HS-5 (cell line): ENCODE results near the gene IL17RD.

Experiments
- DNase-seq: peaks from one replicate; pipeline ENCODE4 v3.0.0-alpha.2; 2012; ENCODE audit warnings: low read depth

Gene IL17RD

DNA sequence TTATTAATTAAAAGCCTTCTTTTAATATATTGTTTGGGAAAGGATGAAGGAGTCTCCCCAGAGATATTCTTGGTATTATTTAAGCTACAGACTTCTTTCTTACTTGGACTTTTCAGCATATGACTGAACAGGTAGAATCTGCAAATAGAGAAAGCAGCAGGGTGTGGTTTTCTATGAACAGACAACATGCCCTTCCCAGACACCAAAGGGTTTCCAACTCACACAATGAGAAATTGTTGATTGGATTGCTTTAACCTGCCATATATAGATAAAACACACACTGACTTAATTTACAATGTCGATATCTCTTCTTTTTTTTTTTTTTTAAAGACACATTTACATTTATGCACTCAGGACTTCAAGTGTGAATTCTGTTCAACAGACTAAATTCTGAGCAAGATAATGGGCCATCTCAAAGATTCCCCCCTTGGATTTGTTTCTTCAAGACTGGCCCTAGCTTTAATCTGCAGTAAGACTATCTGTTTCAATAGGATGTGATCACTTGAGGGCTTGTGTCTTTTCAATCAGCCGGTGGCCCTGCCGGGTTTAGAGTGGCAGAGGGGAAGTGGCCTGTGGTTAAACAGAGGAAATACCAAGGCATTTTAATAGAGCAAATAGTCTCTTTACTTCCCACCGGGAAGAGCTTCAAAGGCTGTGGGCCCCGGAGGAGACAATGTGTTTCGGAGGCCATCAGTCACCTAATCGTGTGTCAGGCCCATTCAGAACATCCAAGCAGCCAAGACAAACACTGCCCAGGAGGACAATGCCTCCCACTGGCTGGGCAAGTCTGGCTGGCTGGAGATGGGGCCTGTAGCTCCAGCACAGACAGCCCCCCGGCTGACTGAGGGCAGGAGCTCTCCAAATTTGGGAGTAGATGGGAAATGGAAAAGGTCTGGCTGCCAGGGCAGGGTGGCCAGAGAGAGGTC, 6.1 kb downstream of the IL17RD start:
- DNase-seq = no peak

DNA sequence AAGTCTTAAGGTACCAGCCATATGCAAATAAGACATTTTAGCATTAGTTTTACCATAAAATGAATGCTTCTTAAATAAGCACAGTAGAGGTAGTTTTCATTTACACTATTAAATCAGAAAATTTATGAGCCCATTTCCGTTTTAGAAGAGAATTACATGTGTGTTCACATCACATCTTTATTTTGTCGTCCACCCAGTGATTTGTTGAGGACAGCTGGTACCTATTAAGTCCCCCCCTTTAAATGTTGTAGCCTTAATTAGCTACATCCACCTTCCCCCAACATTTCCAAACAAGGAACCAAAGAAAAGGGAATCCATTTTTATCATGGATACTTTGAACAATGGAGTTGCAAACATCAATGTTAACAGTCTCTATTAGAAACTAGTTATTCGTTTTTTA, 6.8 kb downstream of the IL17RD start:
- DNase-seq = no peak

DNA sequence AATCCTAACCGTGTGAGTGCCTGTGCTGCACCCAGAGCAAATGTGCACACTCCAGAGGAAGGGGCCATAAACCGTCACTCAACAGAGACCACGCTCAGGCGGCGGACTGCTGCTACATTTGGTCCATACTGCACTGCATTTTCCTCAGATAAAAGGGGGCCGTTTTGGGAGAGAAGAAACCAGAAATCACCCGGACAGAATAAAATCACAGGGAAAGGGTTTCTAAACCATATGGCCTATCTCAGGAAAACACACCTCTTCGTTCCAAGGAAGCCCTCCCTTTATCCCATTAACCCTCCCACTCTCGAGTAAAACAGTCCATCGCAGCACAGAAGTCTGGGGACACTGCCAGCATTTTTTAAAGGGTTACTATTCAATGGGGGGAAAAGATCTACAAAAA, 7.6 kb downstream of the IL17RD start:
- no peak for DNase-seq

DNA sequence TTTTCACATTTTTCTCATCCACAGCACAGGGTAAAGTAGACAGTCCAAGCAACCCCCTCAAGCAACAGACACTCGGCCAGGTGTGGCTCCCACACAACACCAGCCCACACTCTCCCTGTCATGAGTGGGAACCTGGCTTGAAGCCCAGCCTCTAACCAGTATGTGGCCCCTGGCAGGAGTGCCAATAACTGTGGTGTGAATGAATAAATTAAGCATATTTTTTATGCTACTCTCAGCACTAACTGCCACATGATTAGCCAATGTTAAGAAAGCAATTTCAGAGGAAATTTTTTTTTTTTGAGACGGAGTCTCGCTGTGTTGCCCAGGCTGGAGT, 9.9 kb downstream of the IL17RD start:
- DNase-seq = no peak

DNA sequence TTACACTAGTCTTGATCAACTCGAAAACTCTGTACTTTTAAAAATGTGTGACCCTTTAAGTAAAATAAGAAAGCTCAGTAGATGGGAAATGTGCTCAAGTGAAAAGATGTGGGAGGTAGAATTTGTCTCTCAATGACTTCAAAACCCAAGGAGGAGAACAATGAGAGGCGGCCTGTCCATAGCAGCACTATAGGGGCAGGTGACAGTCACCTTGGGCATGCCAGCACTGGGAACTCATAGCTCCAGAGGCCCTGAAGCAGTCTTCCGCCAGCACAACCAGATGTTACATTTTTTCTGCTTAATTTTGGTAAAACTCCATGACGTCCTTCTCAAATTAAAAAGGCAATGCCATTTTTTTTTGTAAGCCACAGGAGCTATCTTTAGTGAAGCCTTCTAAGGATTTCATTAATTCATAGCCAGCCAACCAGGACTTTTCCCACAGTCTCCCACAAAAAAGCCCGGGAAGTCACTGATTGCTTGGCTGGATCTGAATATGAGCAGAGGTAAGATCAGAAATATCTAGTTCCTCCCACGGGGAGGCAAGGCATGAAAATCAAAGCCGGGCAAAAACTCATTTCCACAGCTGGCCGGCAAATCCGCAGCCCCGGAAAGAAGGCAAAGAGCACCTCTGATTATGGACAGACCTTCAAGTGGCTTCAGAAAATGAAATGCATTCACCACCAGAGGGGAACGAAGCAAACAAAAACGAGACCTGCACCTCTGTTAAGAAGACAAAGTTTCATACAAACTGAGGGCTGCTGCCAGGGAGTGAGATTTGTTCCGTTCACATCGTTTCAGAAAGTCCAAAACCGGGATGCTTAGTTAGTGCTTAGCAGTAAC, 10.5 kb downstream of the IL17RD start:
- no peak for DNase-seq

DNA sequence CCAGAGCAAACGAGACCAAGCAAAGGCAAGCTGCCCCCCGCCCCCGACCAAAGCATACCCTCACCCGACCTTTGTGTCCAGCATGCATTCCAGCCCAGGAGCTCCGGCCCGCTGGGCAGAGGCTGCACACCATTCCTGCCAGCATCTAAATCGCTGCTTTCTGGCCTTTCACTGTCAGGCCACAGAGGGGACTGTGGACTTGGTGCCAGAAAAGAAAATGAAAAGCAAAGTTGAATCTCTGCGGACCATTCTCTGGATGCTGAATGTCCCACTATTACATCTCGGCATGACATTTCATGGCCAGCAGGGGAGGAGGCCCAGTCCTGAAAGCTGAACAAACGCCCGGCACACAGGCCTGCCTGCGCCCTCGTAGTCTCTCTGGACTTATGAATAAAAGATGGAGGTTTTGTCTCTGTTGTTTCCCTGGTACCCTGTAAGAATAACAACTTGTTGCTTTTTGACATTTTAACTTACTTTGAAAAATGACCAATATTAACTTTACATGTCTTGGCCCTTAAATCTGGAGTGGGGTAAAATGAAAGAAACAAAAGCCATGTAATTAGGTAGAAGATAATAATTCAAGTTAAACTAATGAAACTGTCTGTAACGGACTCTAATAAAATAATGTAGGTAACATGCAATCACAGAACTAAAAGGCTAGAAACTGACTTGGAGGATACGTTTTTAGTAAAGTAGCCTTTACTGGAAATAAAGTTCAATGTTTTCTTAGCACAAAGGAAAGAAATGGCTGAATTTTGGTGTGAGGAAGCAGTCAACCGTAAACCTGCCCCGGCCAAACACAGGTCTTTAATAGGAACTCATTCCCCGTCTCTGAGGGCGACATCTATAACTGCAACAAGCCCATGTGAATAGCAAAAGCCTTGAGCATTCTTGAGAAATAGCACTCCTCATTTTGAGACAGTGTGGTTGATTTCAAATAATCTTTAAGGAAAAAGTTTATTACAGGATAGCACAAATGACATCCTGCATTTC, 12.7 kb downstream of the IL17RD start:
- DNase-seq = no peak

DNA sequence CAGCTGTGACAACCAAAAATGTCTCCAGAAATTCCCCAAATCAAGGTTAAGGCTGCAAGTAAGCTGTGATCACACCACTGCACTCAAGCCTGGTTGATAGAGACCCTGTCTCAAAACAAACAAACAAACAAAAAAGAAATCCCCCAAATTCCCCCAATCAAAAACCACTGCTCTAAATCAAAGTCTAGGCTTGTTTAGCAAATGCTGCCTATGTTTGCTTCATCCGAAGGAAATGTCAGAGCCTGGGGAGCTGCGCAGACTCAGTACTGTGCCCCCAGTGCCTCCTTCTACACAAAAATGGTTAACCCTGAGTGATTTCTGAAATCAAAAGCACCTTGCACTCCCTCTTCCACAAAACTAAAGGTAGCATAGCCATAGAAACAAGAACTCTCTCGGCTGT, 13.4 kb downstream of the IL17RD start:
- no peak for DNase-seq

DNA sequence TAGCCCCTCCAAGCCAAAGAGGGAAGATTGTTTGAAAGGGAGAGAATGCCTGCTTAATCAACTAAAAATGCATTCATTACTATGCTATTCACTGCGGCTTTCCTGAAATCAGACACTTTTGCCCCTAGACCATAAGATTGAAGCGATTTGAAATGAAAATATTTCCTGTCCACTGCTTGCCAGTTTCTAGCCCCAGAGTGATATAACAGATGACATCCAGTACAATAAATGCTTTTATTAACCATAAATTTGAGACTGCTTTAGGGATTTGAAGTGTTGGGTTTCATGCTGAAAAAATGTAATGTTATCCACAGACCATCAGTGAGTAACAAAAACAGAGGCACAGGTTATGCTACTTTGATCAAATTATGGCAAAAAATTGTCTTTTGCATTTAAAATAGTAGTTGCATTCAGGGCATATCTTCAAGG, 14.1 kb downstream of the IL17RD start:
- DNase-seq = no peak

DNA sequence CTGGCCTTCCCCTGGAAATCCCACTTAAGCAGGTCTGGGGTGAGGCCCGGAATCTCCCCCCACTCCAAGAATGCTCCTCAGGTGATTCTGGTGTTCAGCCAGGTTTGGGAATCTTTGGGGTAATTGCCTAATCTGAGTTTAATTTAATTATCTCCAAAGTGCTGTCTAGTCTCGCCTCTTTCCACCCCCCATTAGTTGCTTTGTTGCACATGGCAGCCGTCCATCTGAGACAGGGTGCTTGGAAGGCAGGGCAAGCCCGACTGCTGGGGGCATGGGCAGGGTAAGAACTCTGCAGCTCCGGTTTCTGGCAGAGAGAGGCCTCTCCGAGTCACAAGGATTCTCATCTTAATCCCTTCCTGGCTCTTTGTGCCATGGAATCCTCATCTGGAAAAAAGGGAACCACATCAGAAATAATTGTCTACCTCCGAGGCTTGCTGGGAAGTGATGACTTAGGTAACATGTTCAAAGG, 15.0 kb downstream of the IL17RD start:
- DNase-seq = no peak

DNA sequence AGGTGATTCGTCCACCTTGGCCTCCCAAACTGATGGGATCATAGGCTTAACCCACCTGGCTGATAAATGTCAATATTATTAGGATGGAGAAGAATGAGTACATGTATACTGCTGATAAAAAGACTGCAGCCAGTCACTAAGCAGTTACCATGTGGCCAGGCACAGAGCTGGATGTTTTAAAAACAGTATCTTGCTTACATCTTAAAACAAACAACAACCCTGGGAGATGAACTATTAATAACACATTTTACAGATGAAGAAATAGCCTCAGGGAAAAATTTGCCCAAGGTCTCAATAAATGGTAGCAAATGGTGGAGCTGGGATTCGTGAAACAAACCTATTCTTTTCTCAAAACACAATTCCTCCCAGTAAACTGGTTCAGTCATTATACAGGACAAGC, 18.1 kb downstream of the IL17RD start:
- no peak for DNase-seq

DNA sequence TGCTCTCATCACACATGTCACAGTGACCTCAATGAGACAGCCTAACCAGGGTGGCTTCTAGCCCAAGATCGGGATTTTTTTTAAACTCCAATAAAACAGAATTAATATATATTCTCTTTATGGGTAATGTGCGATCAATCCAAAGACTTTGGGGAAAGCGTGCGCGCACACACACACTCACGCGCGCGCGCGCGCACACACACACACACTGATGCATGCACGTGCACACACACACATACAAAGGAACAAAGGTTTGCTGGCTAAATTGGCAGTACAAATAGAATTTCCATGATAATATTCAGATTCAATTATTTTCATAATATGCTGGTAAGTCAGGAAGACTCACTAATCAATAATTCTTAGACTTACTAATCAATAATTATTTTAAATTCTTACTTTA, 19.3 kb downstream of the IL17RD start:
- DNase-seq = no peak

DNA sequence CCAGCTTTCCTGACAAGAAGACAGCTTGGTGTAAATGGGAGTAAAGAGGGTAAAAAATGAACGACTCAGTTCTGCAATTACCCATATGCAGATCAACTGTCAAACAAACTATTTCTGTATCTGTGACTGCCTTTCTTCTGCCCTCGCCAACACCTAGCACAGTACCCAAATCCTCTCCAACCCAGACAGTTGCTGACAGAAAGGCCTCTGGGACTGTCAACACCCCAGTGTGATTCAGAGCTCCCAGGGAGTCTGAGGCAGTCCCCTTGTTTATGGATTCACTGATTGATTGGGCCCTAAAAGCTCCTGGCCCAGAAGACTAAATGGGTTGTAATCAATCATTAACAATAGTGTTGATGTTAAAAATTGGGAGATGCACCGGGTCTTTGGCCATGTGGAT, 20.2 kb downstream of the IL17RD start:
- no peak for DNase-seq

DNA sequence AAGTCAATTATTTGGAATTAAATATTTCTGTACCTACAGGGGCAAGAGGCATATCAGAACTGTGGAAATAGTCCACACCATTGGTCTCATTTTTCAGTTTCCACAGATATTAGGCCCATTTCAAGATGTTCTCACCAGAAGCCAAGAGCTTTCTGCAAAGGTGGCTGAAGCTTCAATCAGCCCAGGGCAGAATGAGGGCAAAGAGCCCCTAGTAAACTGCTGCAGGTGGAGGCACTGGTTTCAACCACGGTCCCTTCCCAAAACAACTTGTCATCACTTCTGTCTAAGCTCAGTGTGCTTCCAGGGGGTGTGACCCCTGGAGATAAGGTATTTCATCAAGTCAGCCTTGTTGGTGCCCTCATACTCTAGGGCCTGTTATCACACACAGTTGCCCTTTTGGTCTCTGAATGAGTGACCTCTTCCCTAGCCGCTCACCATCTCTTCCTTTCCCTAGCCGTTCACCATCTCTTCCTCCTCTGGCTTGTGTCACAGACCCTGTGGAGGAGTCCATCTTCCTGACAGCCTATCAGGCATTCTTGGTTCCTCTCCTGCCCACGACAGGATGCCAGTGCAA, 21.2 kb downstream of the IL17RD start:
- no peak for DNase-seq

DNA sequence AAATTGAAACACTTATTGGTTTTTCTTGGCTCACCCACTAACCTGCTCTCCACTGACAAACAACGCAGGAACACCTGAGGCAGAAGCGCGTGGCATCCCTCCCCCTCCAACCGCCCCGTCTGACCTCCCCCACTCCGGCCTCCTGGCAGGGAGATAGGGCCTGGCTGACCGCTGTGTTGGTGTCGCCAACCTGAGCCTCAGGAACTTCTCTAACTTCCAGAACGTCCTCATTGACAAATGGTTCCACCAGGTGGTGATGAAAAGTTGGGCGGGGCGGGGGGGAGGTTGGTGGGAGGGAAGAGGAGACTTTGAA, 22.8 kb downstream of the IL17RD start:
- no peak for DNase-seq

DNA sequence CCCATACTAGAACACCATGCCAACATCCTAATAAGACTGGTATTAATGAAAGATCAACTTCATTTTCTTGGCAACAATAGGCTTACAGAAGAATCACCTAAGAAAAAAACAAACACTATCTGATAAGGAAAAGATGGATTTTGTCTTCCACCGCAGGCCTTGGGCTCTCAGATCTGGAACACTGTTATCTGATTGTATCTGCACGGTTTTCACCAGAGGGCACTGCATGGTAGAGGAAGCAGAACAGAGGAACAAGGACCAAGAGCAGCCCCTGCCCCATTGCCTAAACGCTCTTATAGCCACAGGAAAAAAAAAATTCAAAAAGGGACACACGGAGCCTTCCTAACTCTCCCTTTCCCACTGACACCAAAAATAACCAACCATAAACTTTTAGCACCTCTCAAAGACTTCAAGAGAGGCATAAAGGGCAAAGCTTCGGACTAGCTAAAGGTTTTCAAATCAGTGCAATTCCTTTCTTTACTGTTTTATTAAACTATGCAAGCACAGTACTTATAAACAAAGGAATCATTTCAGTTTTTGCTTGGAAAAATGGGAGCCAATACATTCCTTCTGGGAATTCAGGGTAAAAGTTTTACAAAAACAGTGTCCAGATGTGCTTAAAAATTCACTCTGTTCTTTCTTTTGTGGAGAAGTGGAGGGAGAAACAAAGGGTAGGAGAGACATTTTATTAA, 23.3 kb downstream of the IL17RD start:
- DNase-seq = no peak

DNA sequence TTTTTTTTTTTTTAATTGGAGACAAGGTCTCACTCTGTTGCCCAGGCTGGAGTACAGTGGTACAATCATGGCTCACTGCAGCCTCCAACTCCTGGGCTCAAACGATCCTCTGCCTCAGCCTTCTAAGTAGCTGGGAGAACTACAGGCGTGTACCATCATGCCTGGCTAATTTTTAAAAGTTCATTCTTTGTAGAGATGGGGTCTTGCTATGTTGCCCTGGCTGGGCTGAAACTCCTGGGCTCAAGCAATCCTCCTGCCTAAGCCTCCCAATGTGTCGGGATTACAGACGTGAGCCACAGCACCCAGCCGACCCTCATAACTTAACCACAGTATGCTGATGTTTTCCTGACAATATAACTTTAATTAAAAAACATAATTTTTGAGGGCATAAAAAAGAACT, 24.3 kb downstream of the IL17RD start:
- DNase-seq = no peak

DNA sequence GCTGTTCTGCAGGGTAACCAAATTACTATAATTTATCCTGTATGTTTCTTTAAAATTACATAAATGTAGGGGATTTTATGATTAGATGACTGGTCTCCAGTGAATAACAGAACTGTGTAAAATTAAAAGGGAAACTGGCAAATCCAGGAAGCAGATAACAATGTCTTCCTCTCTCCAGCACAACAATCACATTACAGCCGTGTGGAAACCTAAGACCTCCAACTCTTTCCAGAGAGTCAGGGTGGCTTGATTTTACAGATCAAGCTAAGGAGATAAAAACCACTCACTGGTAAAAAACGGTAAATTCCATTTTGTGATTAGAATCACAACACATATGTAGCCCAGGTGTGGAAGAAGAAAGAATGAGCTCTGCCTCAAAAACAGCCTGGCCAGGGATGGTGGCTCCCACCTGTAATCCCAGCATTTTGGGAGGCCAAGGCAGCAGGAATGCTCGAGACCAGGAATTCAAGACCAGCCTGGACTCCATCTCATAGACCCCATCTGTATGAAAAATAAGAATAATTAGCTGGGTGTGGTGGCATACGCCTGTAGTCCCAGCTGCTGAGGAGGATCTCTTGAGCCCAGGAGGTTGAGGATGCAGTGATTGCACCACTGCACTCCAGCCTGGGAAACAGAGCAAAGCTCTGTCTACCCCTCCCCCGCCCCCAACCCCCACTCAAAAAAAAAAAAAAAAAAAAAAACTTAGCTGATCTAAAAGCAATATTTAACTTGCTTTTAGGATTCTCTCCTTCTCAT, 29.0 kb downstream of the IL17RD start:
- DNase-seq = no peak

DNA sequence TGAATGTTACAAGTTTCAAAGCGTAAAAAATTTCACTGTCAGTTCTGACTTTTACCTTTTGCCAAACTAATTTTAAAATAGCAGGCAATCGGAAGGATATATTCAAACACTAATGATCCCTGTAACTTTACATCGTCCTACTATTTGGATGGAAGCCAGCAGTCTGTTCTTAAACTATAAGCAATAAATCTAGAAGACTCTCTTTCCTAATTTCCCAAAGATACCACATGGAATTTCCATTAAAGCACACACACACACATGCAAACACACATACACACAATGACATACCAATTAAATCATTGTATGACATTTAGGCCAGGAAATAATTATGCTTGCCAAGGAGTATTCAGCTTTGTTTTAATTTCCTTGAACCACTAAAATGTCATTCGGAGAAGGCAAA, 32.0 kb downstream of the IL17RD start:
- DNase-seq = no peak

DNA sequence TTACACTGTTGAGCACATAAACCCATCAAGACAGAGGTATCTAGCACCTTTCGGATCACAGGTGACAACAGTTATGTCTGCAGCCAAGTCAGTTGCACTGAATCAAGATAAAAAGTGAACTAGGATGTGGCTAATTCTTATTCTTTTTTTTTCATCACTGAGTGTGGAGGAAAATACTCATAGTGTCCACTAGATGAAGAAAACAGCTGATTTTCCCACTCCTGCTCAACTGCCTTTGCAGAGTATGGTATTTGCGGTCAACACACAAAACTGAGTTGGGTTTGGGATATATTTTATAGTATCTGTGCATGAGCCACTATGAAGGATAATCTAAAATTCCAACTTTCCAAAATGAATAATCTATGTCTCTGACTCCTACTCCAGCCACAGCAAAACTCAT, 32.5 kb downstream of the IL17RD start:
- DNase-seq = no peak

DNA sequence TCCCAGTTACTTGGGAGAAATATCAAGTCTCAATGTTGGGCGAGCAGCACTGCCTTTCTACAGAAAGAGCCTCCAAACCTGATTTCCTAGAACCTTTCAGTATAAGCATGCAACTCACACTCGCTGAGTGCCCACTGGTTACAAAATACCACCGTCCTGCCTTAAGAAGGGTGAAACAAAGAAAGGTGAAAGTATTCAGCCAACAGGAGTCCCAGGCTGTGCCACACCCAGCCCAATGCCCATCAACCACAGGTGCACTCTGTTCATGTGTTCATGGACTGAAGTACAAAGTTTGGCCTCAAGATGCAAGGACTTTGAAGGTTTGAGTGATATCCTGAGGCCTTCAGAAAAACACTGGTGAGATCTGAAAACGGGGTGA, 34.0 kb downstream of the IL17RD start:
- no peak for DNase-seq
